22Rv1 (cell line): ENCODE measurements around the gene NSG1.
"Not testable (repeated sequence)": the region's sequence is repeated elsewhere in the genome, so short reads cannot be mapped to it uniquely, and the experiment has no call there.

ENCODE experiments used
- H3K27ac ChIP-seq: fragments of 450-650 bp; 2 replicates; pipeline ENCODE4 v1.5.1; 2017
- ZFX ChIP-seq: fragments of 450-650 bp; IDR thresholded peaks from 2 replicates; pipeline ENCODE4 v1.6.1; 2017; ENCODE audit warnings: antibody characterized with exemption, borderline replicate concordance
- TF ChIP-seq, protein P1 (sequence below): fragments of 450-650 bp; IDR thresholded peaks from 2 replicates; pipeline ENCODE4 v1.5.1; 2017; ENCODE audit warnings: mild to moderate bottlenecking

Gene NSG1

DNA sequence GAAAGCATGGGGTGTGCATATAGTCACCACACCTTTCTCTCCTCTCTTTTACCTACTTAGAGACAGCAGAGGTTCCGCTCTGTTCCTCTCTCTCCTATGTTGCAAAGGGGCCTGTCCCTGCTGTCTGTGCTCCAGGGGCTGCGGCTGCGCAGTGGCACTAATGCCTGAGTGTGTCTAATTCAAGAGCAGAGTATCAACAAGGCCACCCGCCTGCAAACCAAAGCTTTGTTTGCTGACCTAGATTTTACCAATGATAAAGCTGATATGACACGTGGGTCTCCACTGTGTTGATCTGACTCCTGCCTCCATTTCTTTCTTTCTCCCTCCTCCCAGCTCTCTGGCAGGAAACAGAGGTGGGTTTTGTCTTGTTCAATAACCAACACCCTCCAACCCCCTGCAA, 74.9 kb downstream of the NSG1 start:
- H3K27ac ChIP-seq: no peak overlapping the region
- TF ChIP-seq ZFX: no peak
- TF ChIP-seq, protein P1, sequence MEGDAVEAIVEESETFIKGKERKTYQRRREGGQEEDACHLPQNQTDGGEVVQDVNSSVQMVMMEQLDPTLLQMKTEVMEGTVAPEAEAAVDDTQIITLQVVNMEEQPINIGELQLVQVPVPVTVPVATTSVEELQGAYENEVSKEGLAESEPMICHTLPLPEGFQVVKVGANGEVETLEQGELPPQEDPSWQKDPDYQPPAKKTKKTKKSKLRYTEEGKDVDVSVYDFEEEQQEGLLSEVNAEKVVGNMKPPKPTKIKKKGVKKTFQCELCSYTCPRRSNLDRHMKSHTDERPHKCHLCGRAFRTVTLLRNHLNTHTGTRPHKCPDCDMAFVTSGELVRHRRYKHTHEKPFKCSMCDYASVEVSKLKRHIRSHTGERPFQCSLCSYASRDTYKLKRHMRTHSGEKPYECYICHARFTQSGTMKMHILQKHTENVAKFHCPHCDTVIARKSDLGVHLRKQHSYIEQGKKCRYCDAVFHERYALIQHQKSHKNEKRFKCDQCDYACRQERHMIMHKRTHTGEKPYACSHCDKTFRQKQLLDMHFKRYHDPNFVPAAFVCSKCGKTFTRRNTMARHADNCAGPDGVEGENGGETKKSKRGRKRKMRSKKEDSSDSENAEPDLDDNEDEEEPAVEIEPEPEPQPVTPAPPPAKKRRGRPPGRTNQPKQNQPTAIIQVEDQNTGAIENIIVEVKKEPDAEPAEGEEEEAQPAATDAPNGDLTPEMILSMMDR: no peak

DNA sequence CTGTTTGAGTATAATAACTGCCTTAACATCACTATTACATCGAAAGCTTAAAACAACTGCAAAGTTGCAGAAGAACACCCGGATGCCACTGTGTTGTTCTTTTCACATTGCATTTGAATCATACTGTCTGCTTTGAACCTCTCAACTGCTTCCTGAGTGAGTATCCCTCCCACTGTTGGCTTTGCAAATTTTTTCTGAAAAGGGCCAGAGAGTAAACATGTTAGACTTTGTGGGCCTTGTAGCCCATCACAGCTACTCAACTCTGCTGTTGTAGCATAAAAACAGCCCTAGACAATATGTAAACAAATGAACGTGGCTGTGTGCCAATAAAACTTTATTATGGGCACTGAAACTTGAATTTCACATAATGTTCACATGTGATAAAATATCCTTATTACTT, 76.1 kb downstream of the NSG1 start:
- no peak overlapping the region for H3K27ac ChIP-seq
- TF ChIP-seq, protein P1: no peak
- no peak for TF ChIP-seq ZFX

DNA sequence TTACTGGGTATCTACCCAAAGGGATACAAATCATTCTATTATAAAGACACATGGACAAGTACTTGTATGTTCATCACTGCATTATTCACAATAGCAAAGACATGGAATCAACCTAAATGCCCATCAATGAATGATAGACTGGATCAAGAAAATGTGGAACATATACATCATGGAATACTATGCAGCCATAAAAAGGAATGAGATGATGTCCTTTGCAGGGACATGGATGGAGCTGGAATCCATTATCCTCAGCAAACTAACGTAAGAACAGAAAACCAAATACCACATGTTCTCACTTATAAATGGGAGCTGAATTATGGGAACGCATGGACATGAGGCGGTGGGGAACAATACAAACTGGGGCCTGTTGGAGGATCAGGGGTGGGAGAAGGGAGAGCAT, 78.3 kb downstream of the NSG1 start:
- not testable (repeated sequence) for H3K27ac ChIP-seq
